DMS 273 (cell line): Measurements from ENCODE around the gene NAA80.
A peak's percentile ranks its signal among the peaks of the same experiment; 100 is the strongest.

Experiments
- DNase-seq: peaks from one replicate; lab custom pipeline; 2025; ENCODE audit not compliant: unreplicated experiment; lab: John Stamatoyannopoulos, UW

NAA80 gene

GRCh38 chr3:50259432-50260026, 39.7 kb downstream of the NAA80 start:
- DNase-seq = no peak

GRCh38 chr3:50258979-50259378, 40.2 kb downstream of the NAA80 start:
- no peak for DNase-seq

GRCh38 chr3:50258029-50258680, 41.0 kb downstream of the NAA80 start:
- DNase-seq = no peak

GRCh38 chr3:50256978-50257890, 42.0 kb downstream of the NAA80 start:
- DNase-seq = peak; percentile 25

- DNase-seq = peak; percentile 27
These were observed 44.0 kb downstream of the NAA80 start for GRCh38 chr3:50255251-50255615.

GRCh38 chr3:50254577-50255250, 44.5 kb downstream of the NAA80 start:
- DNase-seq = no peak

- DNase-seq = no peak
These were observed 48.0 kb downstream of the NAA80 start for GRCh38 chr3:50251220-50251619.

GRCh38 chr3:50250514-50250913, 48.7 kb downstream of the NAA80 start:
- no peak for DNase-seq

GRCh38 chr3:50249457-50249856, 49.7 kb downstream of the NAA80 start:
- no peak for DNase-seq

- DNase-seq = no peak
These were observed 50.8 kb downstream of the NAA80 start for GRCh38 chr3:50248387-50248786.

GRCh38 chr3:50246517-50246954, 52.7 kb downstream of the NAA80 start:
- no peak for DNase-seq
